ENCODE results near the gene CACNG4. TPM values are rescaled to one million over a fixed set of nuclear protein-coding genes. Genes with fewer than 3 reads are reported as not detected.

The CACNG4 gene
- total RNA-seq, 4 donors from 2014 or later, result 0.44 TPM; not detected in 3

DNA sequence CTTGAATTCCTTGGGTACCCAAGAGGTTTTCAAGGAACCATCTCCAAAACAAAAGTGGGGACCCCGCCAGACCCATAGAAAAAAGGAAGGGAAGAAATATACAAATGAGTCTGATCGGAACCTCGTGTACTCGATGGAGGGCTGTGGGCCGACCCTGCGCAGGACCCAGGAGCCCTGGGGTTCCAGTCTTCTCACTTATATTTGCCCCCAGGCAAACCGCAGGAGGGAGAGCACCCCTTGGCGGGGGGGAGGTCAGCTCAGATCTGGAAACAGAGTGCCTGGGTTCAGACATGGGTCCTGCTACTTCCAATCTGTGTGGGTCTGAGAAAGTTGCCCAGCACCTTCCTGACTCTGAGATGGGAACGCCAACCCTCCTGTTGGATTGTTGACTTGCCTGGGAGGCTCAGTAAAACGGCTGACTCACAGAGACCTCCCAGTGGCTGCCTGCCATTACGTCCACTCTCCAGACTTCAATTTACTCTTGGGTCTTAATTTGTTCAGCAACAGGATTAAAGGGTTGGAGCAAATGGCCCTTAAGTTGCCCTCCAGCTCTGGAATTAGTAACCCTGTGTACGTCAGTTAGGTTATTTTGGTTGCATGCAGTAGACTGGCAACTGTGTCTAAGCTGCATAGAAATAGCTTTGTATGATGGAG is 24.9 kb upstream of the CACNG4 start:
- H3K36me3 ChIP-seq, result no peaks in the 10 kb centered on the region
- TF ChIP-seq EP300 (IDR thresholded peaks at IDR 0.05) (no peak), POLR2A (IDR thresholded peaks at IDR 0.05) (no peak)
- TF ChIP-seq, protein P1, sequence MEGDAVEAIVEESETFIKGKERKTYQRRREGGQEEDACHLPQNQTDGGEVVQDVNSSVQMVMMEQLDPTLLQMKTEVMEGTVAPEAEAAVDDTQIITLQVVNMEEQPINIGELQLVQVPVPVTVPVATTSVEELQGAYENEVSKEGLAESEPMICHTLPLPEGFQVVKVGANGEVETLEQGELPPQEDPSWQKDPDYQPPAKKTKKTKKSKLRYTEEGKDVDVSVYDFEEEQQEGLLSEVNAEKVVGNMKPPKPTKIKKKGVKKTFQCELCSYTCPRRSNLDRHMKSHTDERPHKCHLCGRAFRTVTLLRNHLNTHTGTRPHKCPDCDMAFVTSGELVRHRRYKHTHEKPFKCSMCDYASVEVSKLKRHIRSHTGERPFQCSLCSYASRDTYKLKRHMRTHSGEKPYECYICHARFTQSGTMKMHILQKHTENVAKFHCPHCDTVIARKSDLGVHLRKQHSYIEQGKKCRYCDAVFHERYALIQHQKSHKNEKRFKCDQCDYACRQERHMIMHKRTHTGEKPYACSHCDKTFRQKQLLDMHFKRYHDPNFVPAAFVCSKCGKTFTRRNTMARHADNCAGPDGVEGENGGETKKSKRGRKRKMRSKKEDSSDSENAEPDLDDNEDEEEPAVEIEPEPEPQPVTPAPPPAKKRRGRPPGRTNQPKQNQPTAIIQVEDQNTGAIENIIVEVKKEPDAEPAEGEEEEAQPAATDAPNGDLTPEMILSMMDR (IDR thresholded peaks at IDR 0.05), result no peak
- no peak overlapping the region for H3K27ac ChIP-seq
- peaks cover 0 to 15% of the 10 kb centered on the region in 2 donors for H3K27me3 ChIP-seq
- peaks cover 0 to 20% (median 0%) of the 10 kb centered on the region in 4 donors for H3K9me3 ChIP-seq
- H3K4me1 ChIP-seq, result peaks cover 0 to 6% (median 0%) of the 10 kb centered on the region in 4 donors
- WGBS, 2 donors, result 74 to 82% methylated on average over 12 of the region's 12 CpGs
- DNase-seq (ENCODE audit: low spot score in 2 of 2), result no peak
- no peak overlapping the region for H3K4me3 ChIP-seq

DNA sequence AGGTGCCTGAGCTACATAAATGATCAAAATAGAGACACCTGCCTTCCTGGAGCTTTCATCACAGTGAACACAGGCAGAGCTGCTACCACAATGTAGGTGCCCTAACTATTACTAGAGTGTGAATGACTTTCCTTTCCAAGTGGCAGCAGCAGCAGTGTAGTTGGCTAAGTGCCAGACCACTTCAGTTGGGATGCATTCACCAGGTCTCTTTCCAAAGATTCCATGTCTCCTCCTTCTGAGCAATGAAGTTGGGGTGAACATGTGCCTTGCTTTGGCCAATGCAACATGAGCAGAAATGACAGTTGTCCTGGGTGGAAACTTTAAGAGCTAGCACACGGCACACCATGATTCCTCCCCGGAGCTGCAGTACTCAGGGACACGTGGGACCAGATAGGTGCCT is 23.3 kb upstream of the CACNG4 start:
- Histone ChIP-seq H3K4me1 (peaks cover 0 to 15% (median 0%) of the 10 kb centered on the region in 4 donors), H3K27ac (no peak overlapping the region), H3K9me3 (peaks cover 0 to 19% (median 0%) of the 10 kb centered on the region in 4 donors), H3K4me3 (no peak overlapping the region), H3K27me3 (peaks cover 0 to 28% of the 10 kb centered on the region in 2 donors), H3K36me3 (no peaks in the 10 kb centered on the region)
- no peak for TF ChIP-seq POLR2A (IDR thresholded peaks at IDR 0.05)
- TF ChIP-seq EP300 (IDR thresholded peaks at IDR 0.05), result no peak
- TF ChIP-seq, protein P1 (IDR thresholded peaks at IDR 0.05), result no peak
- no peak for DNase-seq (ENCODE audit: low spot score in 2 of 2)
- 86 to 92% methylated on average over 3 of the region's 3 CpGs for WGBS, 2 donors

DNA sequence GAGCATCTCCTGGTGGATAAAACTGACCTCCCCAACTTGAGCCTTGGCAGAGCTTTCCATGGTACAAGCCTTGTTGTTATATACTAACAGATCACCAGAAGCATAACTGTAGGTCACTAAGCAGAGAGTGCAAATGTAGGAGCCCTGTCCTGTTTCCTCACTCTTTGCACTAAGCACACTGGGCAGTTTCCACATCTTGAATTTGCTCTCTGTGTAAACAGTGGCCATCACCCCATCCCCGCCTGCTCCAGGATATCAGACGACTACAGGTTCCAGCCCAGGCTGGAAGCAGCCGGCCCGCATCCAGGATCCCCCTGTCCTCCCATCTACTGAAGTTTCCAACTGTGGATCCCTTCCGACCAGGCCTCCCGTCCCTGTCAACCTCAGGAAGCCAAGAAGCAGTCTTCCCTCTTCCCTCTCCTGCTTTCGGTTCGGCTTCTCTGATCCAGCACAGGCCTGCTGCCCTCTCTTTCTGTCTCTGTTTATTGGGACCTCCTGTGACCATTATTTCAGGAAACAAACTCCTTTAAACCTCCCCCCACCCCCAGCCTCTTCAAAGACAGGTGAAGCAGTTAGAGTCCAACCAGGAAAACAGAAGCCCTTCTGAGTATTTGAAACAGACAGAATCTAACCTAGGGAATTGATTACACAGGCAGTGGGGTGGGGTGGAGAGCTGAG is 22.6 kb upstream of the CACNG4 start:
- DNase-seq (ENCODE audit: low spot score in 2 of 2), result no peak
- Histone ChIP-seq H3K4me1 (peaks cover 0 to 15% (median 0%) of the 10 kb centered on the region in 4 donors), H3K9me3 (peaks cover 0 to 16% (median 0%) of the 10 kb centered on the region in 4 donors), H3K27ac (no peak overlapping the region), H3K27me3 (peaks cover 0 to 34% of the 10 kb centered on the region in 2 donors), H3K36me3 (no peaks in the 10 kb centered on the region), H3K4me3 (no peak overlapping the region)
- WGBS, 2 donors, result 75 to 87% methylated on average over 8 of the region's 8 CpGs
- TF ChIP-seq EP300 (IDR thresholded peaks at IDR 0.05), result no peak
- TF ChIP-seq, protein P1 (IDR thresholded peaks at IDR 0.05), result no peak
- no peak for TF ChIP-seq POLR2A (IDR thresholded peaks at IDR 0.05)

DNA sequence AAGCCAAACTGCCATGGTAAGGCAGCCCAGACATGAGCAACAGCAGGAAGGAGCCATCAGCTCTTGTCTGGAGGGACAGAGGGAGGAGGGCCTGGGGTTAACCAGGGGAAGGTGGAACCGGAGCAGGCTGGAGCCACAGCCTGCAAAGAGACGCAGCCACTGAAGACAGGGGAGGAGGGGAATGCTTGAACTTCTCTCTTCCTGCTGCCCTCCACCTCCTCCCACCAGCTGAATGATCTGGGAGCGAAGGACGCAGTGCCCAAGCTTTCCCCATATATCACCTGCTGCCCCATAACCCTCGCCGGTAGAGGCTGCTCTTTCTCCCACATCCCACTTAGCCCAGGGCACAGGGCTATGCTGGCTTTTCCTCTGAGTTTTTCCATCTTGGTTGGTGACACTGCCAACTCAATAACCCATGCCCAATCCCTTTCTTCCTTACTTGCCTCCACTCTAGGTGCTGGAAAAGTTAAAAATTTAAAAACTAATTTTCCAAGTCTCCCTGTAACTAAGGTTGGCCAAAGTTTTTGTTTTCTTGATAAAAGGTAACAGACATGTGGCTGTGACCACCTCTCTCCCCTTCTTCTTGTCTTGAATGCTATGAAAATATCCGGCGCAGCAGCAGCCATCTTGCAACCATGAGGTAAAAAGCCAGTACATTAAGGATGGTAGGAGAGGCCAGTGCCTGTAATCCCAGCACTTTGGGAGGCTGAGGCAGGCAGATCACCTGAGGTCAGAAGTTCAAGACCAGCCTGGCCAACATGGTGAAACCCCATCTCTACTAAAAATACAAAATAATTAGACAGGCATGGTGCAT is 21.8 kb upstream of the CACNG4 start:
- H3K4me3 ChIP-seq, result no peak overlapping the region
- DNase-seq (ENCODE audit: low spot score in 2 of 2), result no peak
- H3K27me3 ChIP-seq, result peaks cover 0 to 40% of the 10 kb centered on the region in 2 donors
- peaks cover 0 to 15% (median 0%) of the 10 kb centered on the region in 4 donors for H3K4me1 ChIP-seq
- TF ChIP-seq EP300 (IDR thresholded peaks at IDR 0.05) (no peak), POLR2A (IDR thresholded peaks at IDR 0.05) (no peak)
- TF ChIP-seq, protein P1 (IDR thresholded peaks at IDR 0.05), result no peak
- 53 to 84% methylated on average over 8 of the region's 8 CpGs for WGBS, 2 donors
- peaks cover 0 to 9% (median 0%) of the 10 kb centered on the region in 4 donors for H3K9me3 ChIP-seq
- no peak overlapping the region for H3K27ac ChIP-seq
- H3K36me3 ChIP-seq, result no peaks in the 10 kb centered on the region
